Heart right ventricle (tissue), 16 donors: ENCODE results near the gene ANO1. TPM values are rescaled to one million over a fixed set of nuclear protein-coding genes. Genes with fewer than 3 reads are reported as not detected.

ENCODE experiments used
- ATAC-seq, 8 donors: fragments of 200-7000 bp; cut with Tn5 transposase; one replicate each; pipeline ENCODE4 v1.9.1; 2020; ENCODE audit warnings: mild to moderate bottlenecking in 8 of 8, moderate library complexity in 8 of 8, moderate number of reproducible peaks in 1 of 8
- DNase-seq, 2 donors: peaks; one replicate each; pipeline ENCODE4 v3.0.0-alpha.2; 2020
- H3K27ac ChIP-seq, 10 donors: fragments of 200-600 bp; sonication (generic) in 2 of 10; one replicate each; pipeline versions ENCODE4 v1.5.0 to v1.8.0; 2020 to 2022; ENCODE audit warnings: mild to moderate bottlenecking in 3 of 10
- H3K27me3 ChIP-seq, 7 donors: fragments of 200-600 bp; one replicate each; pipeline ENCODE4 v1.8.0; 2021 to 2022; ENCODE audit warnings: mild to moderate bottlenecking in 2 of 7
- H3K36me3 ChIP-seq, 9 donors: fragments of 200-600 bp; sonication (generic) in 1 of 9; one replicate each; pipeline versions ENCODE4 v1.5.0 to v1.8.0; 2020 to 2022; ENCODE audit warnings: mild to moderate bottlenecking in 2 of 9
- H3K4me1 ChIP-seq, 9 donors: fragments of 200-600 bp; sonication (generic) in 1 of 9; one replicate each; pipeline versions ENCODE4 v1.5.0 to v1.8.0; 2020 to 2022; ENCODE audit warnings: mild to moderate bottlenecking in 4 of 9
- H3K4me3 ChIP-seq, 10 donors: fragments of 200-600 bp; sonication (generic) in 2 of 10; one replicate each; pipeline versions ENCODE4 v1.5.0 to v1.8.0; 2020 to 2022; ENCODE audit warnings: mild to moderate bottlenecking in 7 of 10, moderate library complexity in 2 of 10
- H3K9me3 ChIP-seq, 11 donors: fragments of 200-600 bp in 10 of 11; sonication (generic) in 2 of 11; one replicate each; pipeline versions ENCODE4 v1.5.0 to v1.8.0; 2013 to 2022; ENCODE audit warnings: mild to moderate bottlenecking in 2 of 11, control low read depth in 1 of 11, moderate library complexity in 1 of 11
- CTCF ChIP-seq, 9 donors: fragments of 200-600 bp; sonication (generic) in 2 of 9; IDR thresholded peaks; one replicate each; pipeline versions ENCODE4 v1.5.0 to v1.8.0; 2021 to 2022; ENCODE audit warnings: antibody characterized with exemption in 9 of 9, mild to moderate bottlenecking in 5 of 9, moderate library complexity in 1 of 9
- WGBS, 2 donors: extraction: QIAGEN DNeasy Blood & Tissue Kit; methylation state at CpG; one replicate each; pipeline ENCODE4 v1.1.7; 2013; ENCODE audit warnings: inconsistent platforms in 1 of 2; 5-methylcytosine and 5-hydroxymethylcytosine counted together
- intact Hi-C, 10 donors: fragments of 100-400 bp; cut with DNase I; formaldehyde crosslinking; loops; one replicate each; pipeline versions ENCODE4 v1.11.1 to v1.14.2; 2022
- polyA plus RNA-seq, 2 donors: library from polyadenylated mRNA; stranded (reverse); fragments of 200-250 nt; gene quantifications; one replicate each; pipeline ENCODE4 v1.2.3, GENCODE V29; 2013
- total RNA-seq, 10 donors: library from RNA; stranded (reverse); fragmentation: NEBNext Ultra II Directional in 3 of 10; extraction: Animal tissue kit (Norgen Biotek cat#: 25700) in 3 of 10; gene quantifications; one replicate each; pipeline versions ENCODE4 v1.2.1 to v1.2.4, GENCODE V29; 2021 to 2023
- donor health status: Arrhythmogenic right ventricular cardiomyopathy.
- donor health status: ischemic (EF 13 %, LVEDD 7.1; RV severe dilation, severe dysfunction).
- donor health status: healthy with polysubstance abuse.
- donor health status: DM: no; HTN: yes; CAD: no.
- donor health status: DM: no; HTN: no; CAD: no.
- donor health status: ischemic (EF 25% LVEDD 6.9; RV normal size, moderate dysfunction).
- donor health status: ischemic (EF 25% LVEDD 5.7; RV mildly dilated, moderate dysfunction).
- donor health status: healthy.
- donor health status: DM: yes; HTN: yes; CAD: no.
- donor health status: Ischemic cardiomyopathy.
- donor health status: ischemic (EF 35%, LVEDD 5.7; RV mildly dilated, moderate dysfunction).
- donor health status: nonischemic (EF 11% LVEDD 7.7; RV severe dilation, severe dysfunction).
- donor health status: DM: yes; HTN: yes; CAD: no.
- donor health status: PGD.
- donor health status: ischemic (EF 29% LVEDD 5.4; RV normal size, mild dysfunction).
- donor health status: nonischemic (EF 23%, LVEDD 6.1; RV moderate dilation, normal function).

Gene ANO1
- total and polyA plus RNA-seq, 12 donors = 6.6 to 13.8 (median 9.7) TPM

DNA sequence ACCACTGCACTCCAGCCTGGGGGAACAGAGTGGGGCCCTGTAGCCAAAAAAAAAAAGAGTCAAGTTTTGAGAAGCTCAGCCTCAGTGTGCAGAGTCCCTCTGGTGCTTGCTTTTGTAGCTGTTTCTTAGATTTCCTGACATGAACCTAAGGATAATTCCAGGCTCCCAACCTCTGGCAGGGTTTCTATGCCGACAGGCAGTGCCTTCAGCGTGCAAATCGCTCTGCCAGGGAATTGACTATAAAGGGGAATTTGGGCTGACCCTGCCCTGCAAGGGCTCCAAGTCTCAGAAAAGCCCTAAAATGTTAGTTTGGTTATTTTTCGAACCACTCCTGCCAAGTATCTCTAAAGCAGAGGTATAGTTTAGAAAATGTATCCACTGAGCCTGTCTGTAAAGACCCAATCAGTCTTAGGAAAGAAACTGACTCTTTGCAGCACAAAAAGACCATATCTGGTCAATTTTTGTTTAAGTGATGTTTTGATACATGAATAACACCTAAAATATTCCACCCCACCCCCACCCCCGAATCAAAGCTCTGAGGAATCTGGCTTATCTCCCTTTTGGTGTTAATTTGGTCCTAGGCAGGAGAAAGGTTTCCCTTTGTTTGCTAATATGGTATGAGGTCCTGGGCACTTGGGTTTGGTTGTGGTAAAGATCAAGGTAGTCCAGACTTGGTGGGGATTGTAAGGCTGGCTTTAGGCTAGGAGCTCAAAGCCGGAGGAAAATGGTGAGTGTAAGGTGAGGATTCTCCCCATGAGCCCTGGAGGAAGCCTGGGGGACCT, 49.7 kb downstream of the ANO1 start:
- 78 to 82% methylated on average over 6 of the region's 6 CpGs for WGBS, 2 donors
- ATAC-seq (peak in 2 of 8 donors; percentile 12 to 14), DNase-seq (no peak)
- Histone ChIP-seq H3K27ac (peak overlapping the region in 1 of 10 donors; percentile 22), H3K36me3 (peaks cover 0 to 46% (median 0%) of the 10 kb centered on the region in 9 donors), H3K4me3 (no peak overlapping the region), H3K9me3 (no peaks in the 10 kb centered on the region), H3K27me3 (no peaks in the 10 kb centered on the region), H3K4me1 (peaks cover 0 to 11% (median 0%) of the 10 kb centered on the region in 9 donors)
- no peak for TF ChIP-seq CTCF (IDR thresholded peaks at IDR 0.05)
- intact Hi-C loops = no loop called here

- no peak for TF ChIP-seq CTCF (IDR thresholded peaks at IDR 0.05)
- Histone ChIP-seq H3K4me1 (peaks cover 0 to 8% (median 0%) of the 10 kb centered on the region in 9 donors), H3K36me3 (peaks cover 0 to 51% (median 0%) of the 10 kb centered on the region in 9 donors), H3K27me3 (no peaks in the 10 kb centered on the region), H3K9me3 (no peaks in the 10 kb centered on the region), H3K27ac (peak overlapping the region in 1 of 10 donors; percentile 22), H3K4me3 (no peak overlapping the region)
- 81 to 85% methylated on average over 14 of the region's 14 CpGs for WGBS, 2 donors
- ATAC-seq (peak in 1 of 8 donors; percentile 20), DNase-seq (no peak)
- intact Hi-C loops = no loop called here
Measured at GRCh38 chr11:70128435-70128906, 50.4 kb downstream of the ANO1 start.

GRCh38 chr11:70129051-70129592, 51.0 kb downstream of the ANO1 start:
- H3K27ac ChIP-seq = no peak overlapping the region
- no peak for DNase-seq
- H3K36me3 ChIP-seq = peaks cover 0 to 54% (median 0%) of the 10 kb centered on the region in 9 donors

More at GRCh38 chr11:70129051-70129592, 51.0 kb downstream of the ANO1 start:
- Histone ChIP-seq H3K4me1 (peaks cover 0 to 3% (median 0%) of the 10 kb centered on the region in 9 donors), H3K27me3 (no peaks in the 10 kb centered on the region), H3K4me3 (no peak overlapping the region), H3K9me3 (no peaks in the 10 kb centered on the region)
- TF ChIP-seq CTCF (IDR thresholded peaks at IDR 0.05) = no peak
- intact Hi-C loops = no loop called here
- 76 to 77% methylated on average over 17 of the region's 17 CpGs for WGBS, 2 donors
- ATAC-seq = no peak
